DMS79 (cell line): ENCODE results near the gene FBXW11.
A peak's percentile ranks its signal among the peaks of the same experiment; 100 is the strongest.
"Not testable (repeated sequence)": the region's sequence is repeated elsewhere in the genome, so short reads cannot be mapped to it uniquely, and the experiment has no call there.

Experiments
- DNase-seq: peaks from one replicate; lab custom pipeline; 2025; lab: John Stamatoyannopoulos, UW

FBXW11 gene

DNA sequence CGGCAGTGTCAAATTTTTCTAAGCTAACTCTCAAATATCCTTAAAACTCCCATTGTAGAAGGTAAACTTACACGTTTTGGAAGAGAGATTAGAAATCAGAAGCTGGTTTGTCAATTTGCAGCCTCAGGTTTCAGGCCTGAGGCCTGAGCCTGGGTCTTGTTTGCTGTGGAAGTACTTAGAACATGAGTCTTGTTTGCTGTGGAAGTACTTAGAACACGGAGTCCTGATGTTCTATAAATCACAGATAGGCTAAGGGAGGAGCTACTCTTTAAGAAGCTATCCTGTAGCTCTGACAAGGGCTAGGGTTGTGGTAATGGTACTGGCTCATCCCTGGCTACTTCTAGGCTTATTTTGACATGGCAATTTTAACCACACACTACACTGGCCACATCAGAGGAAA is 97.8 kb downstream of the FBXW11 start:
- no peak for DNase-seq

DNA sequence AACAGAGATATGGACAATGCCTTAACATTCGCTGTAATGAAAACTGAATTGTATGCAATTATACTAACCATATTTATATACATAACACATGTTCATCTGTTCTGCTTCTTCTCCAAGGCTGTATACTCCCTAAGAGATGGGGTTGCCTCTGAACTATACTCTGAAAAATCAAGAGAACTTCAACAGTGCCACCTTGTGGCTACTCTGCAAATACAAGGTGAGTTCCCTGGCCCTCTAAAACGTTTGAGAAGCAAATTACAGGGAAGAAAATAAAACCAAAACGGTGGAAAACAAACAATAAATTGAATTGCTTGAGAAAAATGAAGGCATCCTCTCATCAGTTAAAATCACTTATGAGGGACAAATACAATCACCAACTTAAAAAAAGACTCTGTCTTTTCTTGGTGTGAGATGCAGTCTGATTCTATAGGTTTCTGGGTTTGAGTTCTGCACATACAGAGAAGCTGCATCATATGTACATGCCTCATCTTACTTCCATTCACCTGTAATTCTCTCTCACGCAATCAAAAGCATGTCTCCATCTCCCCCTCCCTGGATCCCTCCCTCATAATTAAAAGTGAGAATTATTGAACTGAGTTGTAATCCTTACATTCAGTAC is 98.6 kb downstream of the FBXW11 start:
- DNase-seq = peak; percentile 10

DNA sequence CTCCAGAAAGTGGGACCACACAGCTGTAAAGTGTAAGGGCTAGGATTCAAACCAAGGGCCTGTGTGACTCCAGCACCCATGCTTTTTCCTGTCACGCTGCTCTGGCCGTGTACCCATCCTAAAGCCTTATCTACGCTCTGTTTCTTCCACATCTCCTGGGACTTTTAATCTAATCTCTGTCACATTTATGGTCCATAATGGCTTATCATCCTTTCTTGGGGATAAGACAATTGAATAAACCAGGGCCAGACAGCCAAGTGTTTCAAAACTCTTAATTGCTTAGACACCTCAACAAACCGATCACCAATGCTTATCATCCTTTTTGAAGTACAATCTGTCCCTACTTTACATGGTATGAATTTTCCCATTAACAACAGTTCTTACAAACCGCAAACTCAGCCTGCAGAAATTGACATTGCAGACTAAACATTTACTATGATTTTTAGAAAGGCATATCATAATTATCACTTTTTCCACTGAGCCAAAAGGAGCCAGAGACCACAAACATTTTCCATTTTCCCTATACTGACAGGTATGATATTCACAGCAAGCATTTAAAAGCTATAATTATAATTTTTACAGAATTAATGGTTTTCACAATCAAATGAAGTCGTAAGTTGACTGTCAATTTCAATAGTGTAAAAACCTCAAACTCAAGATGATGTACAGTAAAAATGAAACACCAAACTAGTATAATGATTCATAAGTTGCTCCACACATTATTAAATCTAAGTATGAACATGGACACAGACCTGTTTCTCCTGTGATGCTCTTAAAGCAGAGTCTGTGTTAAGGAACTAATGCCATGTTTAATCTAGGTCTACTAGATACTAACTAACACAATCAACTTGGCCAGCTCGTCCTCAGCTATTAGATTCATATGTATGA is 99.5 kb downstream of the FBXW11 start:
- DNase-seq = no peak

DNA sequence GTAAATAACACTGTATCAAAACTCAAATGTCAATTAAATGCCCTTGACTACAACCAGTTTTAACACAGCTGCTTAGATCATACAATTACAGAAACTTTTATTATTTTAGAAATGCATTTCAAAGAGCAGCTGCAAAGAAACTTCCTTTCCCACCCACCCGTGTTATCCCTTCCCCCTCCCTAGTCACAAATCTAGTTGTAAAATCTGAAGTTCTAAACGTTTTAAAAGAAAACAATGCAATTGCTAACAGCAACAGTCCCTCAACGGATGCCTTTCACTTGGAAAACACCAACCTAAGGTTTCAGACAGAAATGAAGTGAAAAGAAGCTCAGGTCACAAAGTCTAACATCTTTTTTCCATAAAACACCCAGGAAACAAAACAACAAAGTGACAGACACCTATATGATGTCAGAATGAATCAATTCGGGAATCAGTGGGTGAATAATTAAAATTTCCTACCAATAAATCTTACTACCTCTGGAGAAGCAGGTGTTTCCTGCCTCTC is 100.3 kb downstream of the FBXW11 start:
- no peak for DNase-seq

DNA sequence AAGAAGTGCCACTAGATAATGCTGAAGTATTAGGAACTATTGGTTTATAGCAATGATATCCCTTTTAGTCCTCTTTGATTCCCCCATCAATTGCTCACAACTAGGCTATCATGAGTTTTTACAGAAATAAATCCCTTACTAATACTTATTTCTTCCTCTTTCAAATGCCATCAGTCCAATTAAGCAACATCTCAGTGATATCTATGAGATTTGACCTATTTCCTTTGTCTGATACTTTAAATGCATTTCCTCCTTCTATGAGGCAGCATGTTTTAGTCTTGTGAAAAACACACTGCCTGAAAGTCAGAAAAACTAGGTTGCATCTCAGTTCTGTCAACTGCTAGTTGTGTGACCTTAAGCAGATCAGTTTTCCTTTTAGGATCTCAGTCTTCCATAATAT is 101.6 kb downstream of the FBXW11 start:
- DNase-seq = no peak

DNA sequence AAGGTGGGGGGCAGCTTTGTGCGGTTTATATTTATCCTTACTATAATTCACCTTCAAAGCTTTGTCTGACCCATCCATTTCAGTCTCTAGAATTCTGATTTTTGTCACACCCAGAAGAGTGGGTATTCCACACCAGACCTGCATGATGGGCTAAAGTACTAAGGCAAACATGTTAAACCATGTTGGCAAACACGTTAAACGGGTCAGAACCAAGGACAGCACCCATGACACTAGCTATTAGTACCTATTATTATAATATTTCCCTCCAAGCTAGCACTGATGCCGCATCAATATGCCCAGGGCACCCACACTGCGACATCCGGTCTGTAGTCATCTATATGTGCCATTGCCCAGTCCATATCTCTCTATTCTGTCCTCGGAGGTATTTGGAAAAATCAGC is 104.7 kb downstream of the FBXW11 start:
- no peak for DNase-seq

DNA sequence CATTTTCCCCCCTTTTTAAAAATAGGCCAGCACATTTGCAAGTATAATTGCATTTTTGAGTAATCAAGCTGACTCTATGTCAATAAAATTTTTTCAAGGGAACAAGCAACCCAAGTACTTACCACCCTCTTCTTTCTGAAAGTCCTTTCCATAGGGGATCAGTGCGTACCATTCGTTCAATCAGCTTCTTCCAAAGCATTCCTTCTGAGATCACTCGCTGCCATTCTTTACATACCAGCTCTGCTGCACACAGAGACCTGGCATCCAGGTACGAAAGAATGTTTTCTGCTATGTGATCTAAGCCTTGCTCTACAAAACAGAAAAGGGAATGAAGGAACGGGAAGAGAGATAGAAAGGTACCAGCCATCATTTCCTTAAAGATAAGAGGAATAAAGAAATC is 106.6 kb downstream of the FBXW11 start:
- no peak for DNase-seq

DNA sequence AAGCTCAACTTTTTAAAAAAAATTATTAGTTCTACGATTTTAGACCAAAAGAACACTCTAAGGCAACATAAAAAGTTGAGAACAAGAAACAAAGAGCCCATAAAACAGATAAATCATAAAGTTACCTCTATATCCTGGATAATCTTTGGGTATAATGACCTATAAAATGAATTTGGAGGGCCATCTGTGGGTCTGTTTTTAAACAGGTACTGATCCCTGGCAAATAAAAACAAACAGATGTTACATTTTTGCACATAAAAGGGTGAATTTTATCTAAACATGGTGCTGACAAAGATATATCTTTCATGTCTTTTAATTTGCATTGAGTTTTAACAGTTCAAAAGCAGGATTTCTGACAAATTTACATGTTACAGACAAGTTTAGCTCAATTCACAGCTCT is 107.6 kb downstream of the FBXW11 start:
- DNase-seq = no peak

DNA sequence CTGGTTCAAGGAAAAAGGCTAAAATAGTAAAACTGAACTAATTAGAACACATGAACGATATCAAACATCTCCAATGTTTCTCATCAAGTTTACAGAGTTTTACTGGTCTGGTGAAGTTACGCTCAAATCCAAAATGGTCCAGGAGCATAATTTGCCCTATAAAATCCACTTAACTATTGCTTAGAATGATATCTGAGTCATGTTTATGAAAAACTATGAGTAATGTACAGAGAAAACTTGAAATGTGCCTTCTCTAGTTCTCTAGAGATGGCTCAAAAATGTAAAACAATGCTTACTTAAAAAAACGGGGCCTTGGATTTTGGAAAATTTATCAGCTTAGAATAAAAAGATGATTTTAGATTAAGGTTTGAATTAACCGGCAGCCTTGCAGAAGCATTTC is 108.1 kb downstream of the FBXW11 start:
- no peak for DNase-seq

DNA sequence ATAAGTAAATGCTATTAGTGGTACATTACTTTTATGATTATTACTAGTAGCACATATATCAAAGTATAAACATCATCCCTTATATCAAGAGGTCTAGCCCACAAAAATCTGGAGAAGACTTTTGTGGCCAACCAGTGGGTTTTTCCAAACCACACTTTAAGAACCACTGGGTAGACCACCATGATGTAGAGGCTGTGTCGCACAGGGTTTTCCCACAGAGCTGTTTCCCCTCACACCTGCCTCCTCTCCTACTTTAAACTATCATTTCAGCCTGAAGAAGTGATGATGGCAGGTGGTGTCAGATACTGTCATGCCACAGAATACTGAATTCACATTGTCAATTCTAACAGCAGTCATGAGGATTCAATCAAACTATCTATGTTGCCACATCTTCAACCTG is 109.2 kb downstream of the FBXW11 start:
- DNase-seq = no peak

DNA sequence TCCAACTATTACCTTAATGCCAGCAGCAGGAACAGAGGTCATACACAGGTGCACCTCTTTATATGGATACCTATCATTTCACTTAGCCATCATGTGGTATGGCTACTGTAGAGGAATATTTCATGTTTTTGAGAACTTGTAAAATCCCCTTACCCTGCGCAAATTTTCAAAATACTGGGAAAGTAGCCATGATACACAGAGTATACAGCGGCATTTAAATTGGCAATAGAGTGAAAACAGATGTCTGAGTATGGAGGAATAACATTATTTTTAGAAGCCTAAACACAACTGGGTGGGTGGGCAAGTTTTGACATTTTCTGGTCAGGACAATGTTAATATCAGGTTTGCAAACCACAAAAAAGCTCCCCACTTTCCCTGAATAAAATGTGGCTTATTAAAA is 111.4 kb downstream of the FBXW11 start:
- DNase-seq = no peak

DNA sequence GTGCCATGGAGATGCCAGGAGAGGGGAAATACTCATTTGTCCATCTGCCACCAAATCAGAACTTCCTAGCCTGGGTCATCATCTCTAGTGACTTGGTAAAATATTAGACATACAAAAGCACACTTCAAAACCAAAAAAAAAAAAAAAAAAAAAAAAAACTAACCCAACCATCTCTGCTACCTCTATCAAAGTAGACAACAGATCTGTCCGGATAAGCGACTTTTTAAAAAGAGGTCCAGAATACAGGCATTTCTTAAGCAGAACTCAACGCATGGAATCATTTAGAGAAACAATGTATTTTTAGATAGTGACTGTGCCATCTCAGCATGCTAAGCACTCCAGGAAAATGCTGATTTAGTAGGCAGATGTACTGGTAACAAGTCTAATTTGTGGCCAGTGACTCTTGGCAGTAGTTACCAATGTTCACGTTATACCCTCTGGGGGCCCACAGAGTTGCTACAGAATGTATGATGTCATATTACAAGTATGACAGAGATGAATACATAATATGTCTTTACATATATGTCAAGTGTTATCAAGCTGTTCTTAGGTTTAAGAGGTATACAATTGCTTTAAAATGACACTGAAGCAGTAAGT is 113.0 kb downstream of the FBXW11 start:
- DNase-seq = no peak

DNA sequence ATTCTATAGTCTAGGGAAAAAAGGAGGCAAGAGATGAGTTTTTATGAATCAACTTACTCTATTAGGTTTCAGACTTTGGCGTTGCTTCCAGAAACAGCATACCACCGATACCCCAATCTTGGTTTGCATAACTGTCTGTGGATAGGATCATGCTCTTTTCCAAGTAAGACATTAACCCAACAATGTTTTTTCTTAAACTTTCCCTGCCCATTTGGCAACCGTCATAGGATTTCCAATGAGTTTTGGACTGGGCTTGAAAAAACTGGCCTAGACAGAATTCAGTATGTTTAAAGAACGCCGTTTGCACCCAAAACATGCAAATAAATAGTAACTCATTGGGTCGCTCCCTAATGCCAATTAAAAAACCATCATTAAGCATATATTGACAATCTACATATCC is 114.8 kb downstream of the FBXW11 start:
- DNase-seq = no peak

DNA sequence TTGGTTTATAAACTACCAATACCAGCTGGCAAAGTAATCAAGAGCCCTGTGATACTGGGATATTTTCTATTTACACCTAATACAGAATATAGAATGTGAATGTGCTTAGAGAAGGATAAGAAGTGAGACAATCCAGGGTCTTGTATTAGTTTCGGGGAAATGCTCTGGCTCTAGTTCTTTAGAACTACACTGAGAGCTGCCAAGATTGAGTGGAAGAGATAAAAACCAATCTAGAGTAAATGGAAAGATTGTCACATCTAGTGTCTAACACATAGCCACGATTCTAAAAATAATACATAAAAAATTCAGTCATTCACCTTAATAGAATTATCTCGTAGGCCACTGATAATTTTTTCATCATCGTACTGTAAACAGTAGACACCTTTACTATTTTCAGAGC is 115.3 kb downstream of the FBXW11 start:
- no peak for DNase-seq

DNA sequence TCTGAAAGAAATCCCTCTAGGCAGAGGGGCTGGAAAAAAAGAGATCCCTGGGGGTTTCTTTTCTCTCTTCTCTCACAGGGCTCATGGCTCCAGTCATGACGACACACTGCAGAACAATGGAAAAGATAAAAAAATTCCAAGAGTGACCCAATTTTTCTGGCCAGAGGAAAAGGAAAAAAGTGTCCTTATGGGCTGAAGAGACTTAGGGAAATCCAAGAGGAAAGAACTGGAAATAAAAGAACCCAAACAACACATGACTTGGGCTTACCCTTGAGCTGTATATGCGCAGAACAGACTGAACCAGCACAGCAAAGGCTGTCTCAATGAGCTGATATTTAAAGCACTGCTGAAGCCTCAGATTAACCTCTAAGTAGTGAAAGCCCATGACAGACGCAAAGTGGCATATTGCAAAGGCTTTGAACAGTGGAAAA is 118.4 kb downstream of the FBXW11 start:
- DNase-seq = no peak

DNA sequence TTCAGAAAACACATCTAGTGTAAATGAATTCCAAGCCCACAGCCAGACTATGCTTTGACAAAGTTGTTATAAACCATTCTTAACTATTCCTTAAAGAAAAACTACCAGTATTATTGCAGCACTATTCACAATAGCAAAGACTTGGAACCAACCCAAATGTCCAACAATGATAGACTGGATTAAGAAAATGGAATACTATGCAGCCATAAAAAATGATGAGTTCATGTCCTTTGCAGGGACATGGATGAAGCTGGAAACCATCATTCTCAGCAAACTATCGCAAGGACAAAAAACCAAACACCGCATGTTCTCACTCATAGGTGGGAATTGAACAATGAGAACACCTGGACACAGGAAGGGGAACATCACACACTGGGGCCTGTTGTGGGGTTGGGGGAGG is 120.4 kb downstream of the FBXW11 start:
- not testable (repeated sequence) for DNase-seq

DNA sequence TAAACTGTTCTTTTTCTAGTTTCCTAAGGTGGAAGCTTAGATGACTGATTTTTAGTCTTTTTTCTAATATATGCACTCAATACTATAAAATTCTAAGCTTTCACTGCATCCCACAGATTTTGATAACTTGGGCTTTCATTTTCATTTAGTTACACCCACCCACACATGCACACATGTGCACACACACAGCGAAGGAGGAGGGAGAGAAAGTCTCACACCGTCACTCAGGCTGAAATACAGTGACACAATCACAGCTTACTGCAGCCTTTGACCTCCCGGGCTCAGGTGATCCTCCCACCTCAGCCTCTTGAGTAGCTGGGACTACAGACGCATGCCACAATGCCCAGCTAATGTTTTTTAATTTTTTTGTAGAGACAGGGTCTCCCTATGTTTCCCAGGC is 124.3 kb downstream of the FBXW11 start:
- DNase-seq = no peak

DNA sequence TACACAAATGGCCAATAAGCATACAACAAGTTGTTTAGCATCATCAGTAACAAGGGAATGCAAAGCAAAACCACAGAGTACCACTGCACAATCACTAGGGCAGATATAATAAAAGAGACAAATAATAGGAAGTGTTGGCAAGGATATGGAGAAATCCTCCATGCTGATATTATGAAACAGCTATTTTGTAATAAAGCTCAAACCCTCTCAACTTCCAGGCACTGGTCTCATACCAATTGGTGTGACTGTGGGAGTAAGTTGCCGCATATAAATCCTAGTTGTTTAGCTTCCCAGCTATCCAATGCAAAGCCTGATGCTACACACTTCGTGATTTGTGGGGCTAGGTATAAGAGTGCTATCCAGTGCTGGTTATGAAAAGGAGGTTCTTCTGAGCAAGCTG is 132.2 kb downstream of the FBXW11 start:
- DNase-seq = no peak

DNA sequence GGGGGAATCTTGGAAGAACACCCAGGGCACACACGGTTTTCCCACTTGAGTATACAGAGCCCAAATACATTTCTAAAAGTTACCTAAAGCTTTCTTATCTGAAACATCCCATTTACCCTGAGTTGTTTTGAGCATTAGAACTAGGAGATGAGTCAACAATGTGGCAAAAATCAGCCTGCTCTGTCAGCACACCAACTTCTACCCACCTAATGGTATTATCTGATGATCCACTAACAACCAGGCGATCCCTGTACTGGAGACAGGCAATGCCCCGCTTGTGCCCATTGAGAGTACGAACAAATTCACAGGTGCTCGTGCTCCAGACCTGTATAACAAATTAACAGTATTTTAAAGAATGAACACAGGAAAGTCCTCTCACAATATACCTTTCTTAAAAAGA is 133.8 kb downstream of the FBXW11 start:
- no peak for DNase-seq

DNA sequence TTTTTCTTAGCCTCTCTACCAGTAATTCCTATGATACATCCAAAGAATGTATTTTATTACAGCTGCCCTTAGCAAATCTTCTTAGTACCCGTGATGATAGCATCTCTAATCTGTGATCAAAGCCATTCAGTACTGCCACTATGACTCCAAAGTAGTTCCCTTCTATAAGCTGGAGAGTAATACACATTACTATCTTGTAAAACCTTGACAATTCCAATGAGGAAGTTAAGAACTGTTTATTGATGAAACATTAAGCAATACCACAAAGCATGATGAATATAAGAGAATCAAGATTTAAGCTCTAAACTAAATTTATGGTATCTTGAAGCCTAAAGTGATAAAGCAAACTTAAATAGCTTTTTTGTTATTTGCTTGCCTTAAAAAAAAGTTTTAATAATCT is 134.7 kb downstream of the FBXW11 start:
- DNase-seq = no peak

DNA sequence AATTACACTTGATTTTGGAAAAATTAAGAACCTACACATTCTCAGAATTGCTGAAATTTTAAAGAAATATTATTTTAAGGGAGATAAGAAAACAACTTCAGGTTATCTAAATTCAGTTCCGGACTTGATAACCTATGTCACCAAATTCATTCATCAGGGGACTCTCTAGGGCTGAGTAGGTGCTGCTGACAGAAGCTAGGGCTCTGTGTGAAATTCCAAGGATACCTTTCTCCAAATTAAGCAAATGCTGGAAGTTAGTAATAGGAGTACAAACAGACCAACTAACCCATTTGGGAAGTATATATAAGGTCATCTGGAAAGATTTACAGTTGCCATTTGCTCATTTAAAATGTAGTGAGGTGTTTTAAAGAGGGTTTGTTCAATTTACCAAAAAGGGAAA is 136.5 kb downstream of the FBXW11 start:
- DNase-seq = no peak

DNA sequence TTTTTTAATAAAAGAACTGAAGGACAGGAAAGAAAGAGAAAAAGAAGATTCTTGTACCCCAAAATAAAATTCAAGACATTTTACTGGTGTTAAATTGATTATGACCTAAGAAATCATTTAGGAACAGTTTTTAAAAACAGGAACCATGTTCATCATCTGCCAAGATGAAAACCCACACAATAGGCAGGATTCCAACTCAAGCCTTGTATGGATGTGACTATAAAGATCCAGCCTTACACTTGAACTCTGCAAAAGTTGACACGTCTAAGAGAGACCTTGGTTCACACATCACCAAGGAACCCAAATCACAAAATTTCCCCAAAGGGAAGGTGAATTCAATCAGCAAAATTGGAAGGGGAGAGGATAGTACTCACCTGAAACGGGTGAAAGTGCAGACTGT is 138.2 kb downstream of the FBXW11 start:
- DNase-seq = no peak

DNA sequence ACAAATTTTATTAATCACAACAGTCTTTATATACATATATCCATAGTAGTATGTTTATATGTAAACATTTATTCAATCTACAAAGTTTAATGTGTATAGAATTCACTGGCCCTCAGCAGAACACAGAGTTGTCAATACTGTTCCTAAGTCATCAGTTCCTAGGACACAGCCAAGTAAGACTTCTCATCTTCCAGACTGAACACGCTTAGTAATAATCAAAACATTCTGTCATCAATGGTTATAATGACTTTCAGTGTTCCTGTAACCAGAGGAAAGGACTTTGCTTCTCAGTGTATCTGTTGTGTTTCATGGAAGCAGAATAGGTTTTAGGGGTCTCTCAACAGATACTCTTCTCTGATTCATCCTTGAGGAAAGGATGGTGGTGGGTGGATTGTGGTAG is 138.7 kb downstream of the FBXW11 start:
- no peak for DNase-seq
